GM19239 (cell line): Measurements from ENCODE around the gene CAMSAP2.
"Not testable (repeated sequence)": the region's sequence is repeated elsewhere in the genome, so short reads cannot be mapped to it uniquely, and the experiment has no call there.

Experiments
- DNase-seq: peaks from one replicate; pipeline ENCODE4 v3.0.0; 2011; ENCODE audit warnings: low spot score; ENCODE audit not compliant: insufficient read length
- FAIRE-seq: peaks from 2 replicates; lab custom pipeline; 2011; peaks lifted over from hg19 to GRCh38; lab: Jason Lieb, UNC

The CAMSAP2 gene

GRCh38 chr1:200780545-200781369 lies 42.1 kb downstream of the CAMSAP2 start:
- DNase-seq (no peak), FAIRE-seq (peak; percentile 84)

GRCh38 chr1:200783926-200784325 lies 45.2 kb downstream of the CAMSAP2 start:
- DNase-seq (no peak), FAIRE-seq (no peak)

DNA sequence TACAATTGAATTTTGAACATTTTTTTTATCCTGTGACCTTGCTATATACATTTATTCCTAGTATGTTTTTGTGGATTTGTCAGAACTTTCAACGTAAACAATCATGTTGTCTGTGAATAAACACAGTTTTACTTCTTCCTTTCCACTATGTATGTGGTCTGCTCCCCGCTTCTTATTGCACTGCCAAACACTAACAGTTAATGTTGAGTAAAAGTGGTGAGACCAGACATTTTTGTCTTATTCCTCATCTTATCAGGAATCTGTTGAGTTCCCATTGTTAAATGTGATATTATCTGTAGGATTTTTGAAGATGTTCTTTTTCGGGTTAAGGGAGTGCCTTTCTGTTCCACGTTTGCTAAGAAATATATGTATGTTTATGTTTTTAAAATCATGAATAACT lies 45.9 kb downstream of the CAMSAP2 start:
- no peak for FAIRE-seq
- DNase-seq = no peak

DNA sequence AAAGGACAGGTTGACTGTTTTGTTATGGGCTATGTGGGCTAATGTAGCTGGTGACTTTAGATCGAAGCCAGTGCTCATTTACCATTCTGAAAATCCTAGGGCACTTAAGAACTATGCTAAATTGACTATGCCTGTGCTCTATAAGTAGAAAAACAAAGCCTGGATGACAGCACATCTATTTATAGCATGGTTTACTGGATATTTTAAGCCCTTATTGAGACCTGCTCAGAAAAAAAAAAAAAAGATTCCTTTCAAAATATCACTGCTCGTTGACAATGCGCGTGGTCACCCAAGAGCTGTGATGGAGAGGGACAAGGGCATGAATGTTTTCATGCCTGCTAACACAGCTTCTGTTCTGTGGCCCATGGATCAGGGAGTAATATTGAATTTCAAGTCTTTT lies 48.1 kb downstream of the CAMSAP2 start:
- DNase-seq (no peak), FAIRE-seq (no peak)

DNA sequence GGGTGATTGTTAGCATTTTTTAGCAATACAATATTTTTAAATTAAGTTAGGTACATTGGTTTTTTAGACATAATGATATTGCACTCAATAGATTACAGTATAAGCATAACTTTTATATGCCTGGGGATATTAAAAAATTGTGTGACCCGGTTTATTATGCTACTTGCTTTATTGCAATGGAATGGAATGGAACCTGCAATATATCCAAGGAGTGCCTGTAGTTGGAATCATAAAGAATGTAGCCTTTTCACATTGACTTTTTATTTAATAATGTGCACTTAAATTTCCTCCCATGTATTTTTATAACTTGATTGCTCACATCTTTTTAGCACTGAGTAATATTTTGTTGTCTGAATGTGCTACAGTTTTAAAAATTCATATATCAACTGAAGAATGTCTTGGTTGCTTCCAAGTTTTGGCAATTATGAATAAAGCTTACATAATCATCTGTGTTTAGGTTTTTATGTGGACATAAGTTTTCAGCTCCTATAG lies 49.2 kb downstream of the CAMSAP2 start:
- DNase-seq (no peak), FAIRE-seq (no peak)

GRCh38 chr1:200791012-200791411 lies 52.3 kb downstream of the CAMSAP2 start:
- FAIRE-seq, DNase-seq: not testable (repeated sequence)

DNA sequence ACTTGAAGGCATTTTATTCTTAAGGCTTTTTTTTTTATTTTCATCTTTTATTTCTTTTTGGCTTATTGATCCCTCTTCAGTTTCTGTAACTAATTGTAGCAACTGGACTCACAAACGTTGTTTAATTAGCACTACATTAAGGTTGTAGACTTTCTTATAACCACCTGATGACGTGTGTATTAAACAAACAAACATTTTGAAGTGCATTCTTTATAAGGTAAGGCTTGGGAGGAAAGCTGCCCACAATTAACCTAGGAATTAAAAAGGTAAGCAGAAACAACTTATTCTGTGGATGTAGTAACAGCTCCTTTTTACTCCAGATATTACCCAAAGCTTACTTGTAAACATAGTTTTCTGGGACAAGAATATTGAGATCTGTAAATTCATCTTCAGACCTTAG lies 55.0 kb downstream of the CAMSAP2 start:
- FAIRE-seq = no peak
- DNase-seq = no peak

GRCh38 chr1:200794506-200795065 lies 55.9 kb downstream of the CAMSAP2 start:
- FAIRE-seq = no peak

GRCh38 chr1:200795156-200795555 lies 56.5 kb downstream of the CAMSAP2 start:
- DNase-seq = no peak
- FAIRE-seq = no peak

More at GRCh38 chr1:200794506-200795065, 55.9 kb downstream of the CAMSAP2 start:
- DNase-seq = no peak

DNA sequence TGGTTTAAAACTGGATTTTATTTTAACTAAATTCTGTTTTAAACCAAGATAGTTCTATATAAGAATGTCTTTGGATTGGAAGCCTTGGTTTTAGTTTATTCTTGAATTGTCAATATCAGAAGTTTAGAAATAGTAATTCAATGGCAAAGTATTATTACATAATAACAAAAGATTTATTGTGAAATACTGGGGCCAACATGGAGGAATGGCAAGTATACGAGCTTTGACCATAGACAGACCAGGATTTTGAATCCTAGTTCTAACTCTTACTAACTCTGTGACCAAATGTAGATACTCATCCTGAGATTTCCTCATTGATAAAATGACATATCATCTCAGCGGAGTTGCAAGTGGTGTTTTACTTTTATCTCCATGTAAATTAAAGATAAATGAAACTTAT lies 63.3 kb downstream of the CAMSAP2 start:
- DNase-seq = no peak
- no peak for FAIRE-seq

GRCh38 chr1:200802865-200803512 lies 64.3 kb downstream of the CAMSAP2 start:
- peak; percentile 97 for FAIRE-seq
- peak; percentile 24 for DNase-seq

- DNase-seq (no peak), FAIRE-seq (no peak)
These were observed 67.0 kb downstream of the CAMSAP2 start for GRCh38 chr1:200805719-200806118.

DNA sequence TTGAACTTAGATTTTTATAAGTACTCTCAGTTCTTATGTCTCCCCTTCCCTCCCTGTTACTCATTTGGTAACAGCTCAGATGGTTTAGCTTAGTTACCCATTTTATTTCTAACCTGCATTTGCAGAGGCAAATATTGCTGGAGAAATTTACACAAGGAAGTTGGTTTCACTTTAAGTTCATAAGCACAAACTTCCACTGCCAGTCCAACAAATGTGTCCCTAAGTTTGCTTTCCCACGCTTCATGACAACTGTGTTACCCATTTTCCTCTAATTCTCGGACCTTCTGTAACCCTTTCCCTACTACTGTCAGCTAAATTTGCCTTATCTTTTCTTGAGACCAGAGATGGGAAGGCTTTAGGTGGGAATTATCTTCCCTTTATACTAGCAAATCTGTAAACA lies 70.2 kb downstream of the CAMSAP2 start:
- no peak for DNase-seq
- no peak for FAIRE-seq

GRCh38 chr1:200811704-200812103 lies 73.0 kb downstream of the CAMSAP2 start:
- FAIRE-seq (no peak), DNase-seq (no peak)

DNA sequence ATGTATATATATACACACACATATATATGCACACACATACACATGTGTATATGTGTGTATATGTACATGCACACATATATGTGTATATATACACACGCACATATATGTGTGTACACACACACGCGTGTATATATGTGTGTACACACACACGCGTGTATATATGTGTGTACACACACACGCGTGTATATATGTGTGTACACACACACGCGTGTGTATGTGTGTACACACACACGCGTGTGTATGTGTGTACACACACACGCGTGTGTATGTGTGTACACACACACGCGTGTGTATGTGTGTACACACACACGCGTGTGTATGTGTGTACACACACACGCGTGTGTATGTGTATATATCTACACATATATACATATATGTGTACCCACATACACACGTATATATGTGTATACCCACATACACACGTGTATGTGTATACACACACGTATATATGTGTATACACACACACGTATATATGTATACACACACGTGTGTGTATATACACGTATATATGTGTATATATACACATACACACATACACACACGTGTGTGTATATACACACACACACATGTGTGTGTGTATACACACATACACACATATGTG lies 78.0 kb downstream of the CAMSAP2 start:
- FAIRE-seq, DNase-seq: not testable (repeated sequence)

GRCh38 chr1:200818248-200818647 lies 79.6 kb downstream of the CAMSAP2 start:
- FAIRE-seq = no peak
- no peak for DNase-seq

GRCh38 chr1:200819726-200820125 lies 81.0 kb downstream of the CAMSAP2 start:
- DNase-seq (no peak), FAIRE-seq (no peak)

- DNase-seq (no peak), FAIRE-seq (no peak)
These were observed 92.4 kb downstream of the CAMSAP2 start for GRCh38 chr1:200831091-200831490.

- no peak for DNase-seq
These were observed 95.7 kb downstream of the CAMSAP2 start for GRCh38 chr1:200834383-200834782.

GRCh38 chr1:200836213-200836612 lies 97.5 kb downstream of the CAMSAP2 start:
- DNase-seq (no peak), FAIRE-seq (no peak)

More at GRCh38 chr1:200834383-200834782, 95.7 kb downstream of the CAMSAP2 start:
- FAIRE-seq = no peak
